ENCODE results near the gene TAB2. TPM values are rescaled to one million over a fixed set of nuclear protein-coding genes. Genes with fewer than 3 reads are reported as not detected.

Gene TAB2
- total RNA-seq, 1 donor from 2014 or later, result 81.8 TPM

DNA sequence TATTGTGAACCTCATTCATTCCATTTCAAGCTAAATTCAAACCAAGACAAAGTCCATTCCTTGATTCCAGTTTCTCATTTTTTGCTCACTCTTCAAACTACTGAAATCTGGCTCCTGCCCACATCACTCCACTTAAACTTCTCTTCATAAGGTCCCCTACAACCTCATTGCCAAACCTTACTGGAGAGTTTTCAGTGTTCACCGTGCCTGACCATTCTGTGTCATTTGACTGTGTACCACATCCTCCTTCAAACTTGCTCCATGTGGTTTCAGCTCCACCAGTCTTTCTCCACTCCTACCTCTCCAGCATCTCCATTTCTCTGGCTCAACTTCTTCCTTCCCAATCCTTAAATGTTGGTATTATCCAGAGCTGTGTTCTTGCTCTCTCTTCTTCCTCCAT is 38.5 kb upstream of the TAB2 start:
- no peak overlapping the region for H3K27ac ChIP-seq (ENCODE audit: low read depth, low read length)
- TF ChIP-seq, protein P1, sequence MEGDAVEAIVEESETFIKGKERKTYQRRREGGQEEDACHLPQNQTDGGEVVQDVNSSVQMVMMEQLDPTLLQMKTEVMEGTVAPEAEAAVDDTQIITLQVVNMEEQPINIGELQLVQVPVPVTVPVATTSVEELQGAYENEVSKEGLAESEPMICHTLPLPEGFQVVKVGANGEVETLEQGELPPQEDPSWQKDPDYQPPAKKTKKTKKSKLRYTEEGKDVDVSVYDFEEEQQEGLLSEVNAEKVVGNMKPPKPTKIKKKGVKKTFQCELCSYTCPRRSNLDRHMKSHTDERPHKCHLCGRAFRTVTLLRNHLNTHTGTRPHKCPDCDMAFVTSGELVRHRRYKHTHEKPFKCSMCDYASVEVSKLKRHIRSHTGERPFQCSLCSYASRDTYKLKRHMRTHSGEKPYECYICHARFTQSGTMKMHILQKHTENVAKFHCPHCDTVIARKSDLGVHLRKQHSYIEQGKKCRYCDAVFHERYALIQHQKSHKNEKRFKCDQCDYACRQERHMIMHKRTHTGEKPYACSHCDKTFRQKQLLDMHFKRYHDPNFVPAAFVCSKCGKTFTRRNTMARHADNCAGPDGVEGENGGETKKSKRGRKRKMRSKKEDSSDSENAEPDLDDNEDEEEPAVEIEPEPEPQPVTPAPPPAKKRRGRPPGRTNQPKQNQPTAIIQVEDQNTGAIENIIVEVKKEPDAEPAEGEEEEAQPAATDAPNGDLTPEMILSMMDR (IDR thresholded peaks at IDR 0.05; ENCODE audit: insufficient read depth, low read depth, low read length), result no peak
- no peak for TF ChIP-seq EZH2 (IDR thresholded peaks at IDR 0.05; ENCODE audit: insufficient read depth, low read length)
- H3K4me3 ChIP-seq (ENCODE audit: insufficient read depth, low read depth, low read length), result no peak overlapping the region
- H3K79me2 ChIP-seq (ENCODE audit: insufficient read depth, low read length), result no peaks in the 10 kb centered on the region
- H3K4me2 ChIP-seq (ENCODE audit: low read length), result no peak overlapping the region
- H3K4me1 ChIP-seq (ENCODE audit: insufficient read depth, low read length), result no peaks in the 10 kb centered on the region
- no peak overlapping the region for H3K9ac ChIP-seq (ENCODE audit: low read length)
- FAIRE-seq (no peak), DNase-seq (ENCODE audit: low read depth) (no peak)
- Mint-ChIP-seq H3K27me3 (ENCODE audit: low read depth, unreplicated experiment) (no peaks in the 10 kb centered on the region), H3K4me1 (ENCODE audit: low read depth, unreplicated experiment) (peaks cover 2% of the 10 kb centered on the region), H3K9me3 (ENCODE audit: unreplicated experiment) (peaks cover 2% of the 10 kb centered on the region), H3K4me3 (ENCODE audit: unreplicated experiment) (no peak overlapping the region), H3K36me3 (ENCODE audit: low read depth, unreplicated experiment) (no peaks in the 10 kb centered on the region), H3K27ac (ENCODE audit: unreplicated experiment) (no peak overlapping the region)
- H3K36me3 ChIP-seq (ENCODE audit: insufficient read depth, low read length), result no peaks in the 10 kb centered on the region
- no peaks in the 10 kb centered on the region for H4K20me1 ChIP-seq (ENCODE audit: insufficient read depth, low read length)
- H2AFZ ChIP-seq (ENCODE audit: low read depth, low read length), result no peak overlapping the region
- H3K9me3 ChIP-seq (ENCODE audit: insufficient read depth, low read depth, low read length), result no peaks in the 10 kb centered on the region
- no peaks in the 10 kb centered on the region for H3K27me3 ChIP-seq (ENCODE audit: insufficient read depth, low read length)

DNA sequence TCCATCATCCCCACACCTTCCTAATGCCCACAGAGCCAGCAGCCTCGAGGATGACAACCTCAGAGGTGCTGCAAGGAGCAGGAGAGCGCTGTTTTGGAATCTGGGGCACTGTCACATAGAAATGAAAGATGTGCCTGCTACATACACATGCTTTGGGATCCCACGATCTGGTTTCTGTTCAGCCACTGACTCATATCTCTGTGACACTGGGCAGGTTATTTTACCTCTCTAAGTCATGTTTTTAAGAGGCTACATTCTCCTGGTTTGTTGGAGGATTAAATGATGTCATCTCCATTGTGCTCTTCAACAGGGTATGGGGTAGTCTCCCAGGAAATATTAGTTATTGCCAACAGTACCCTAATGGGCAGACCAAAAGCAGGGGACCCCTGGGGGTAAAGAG is 32.6 kb upstream of the TAB2 start:
- H3K4me1 ChIP-seq (ENCODE audit: insufficient read depth, low read length), result no peaks in the 10 kb centered on the region
- H3K9ac ChIP-seq (ENCODE audit: low read length), result no peak overlapping the region
- H3K27me3 Mint-ChIP-seq (ENCODE audit: low read depth, unreplicated experiment), result peaks cover 3% of the 10 kb centered on the region
- H3K36me3 ChIP-seq (ENCODE audit: insufficient read depth, low read length), result no peaks in the 10 kb centered on the region
- no peak overlapping the region for H3K27ac ChIP-seq (ENCODE audit: low read depth, low read length)
- H3K27me3 ChIP-seq (ENCODE audit: insufficient read depth, low read length), result no peaks in the 10 kb centered on the region
- no peak overlapping the region for H3K4me3 Mint-ChIP-seq (ENCODE audit: unreplicated experiment)
- no peak overlapping the region for H3K27ac Mint-ChIP-seq (ENCODE audit: unreplicated experiment)
- no peak overlapping the region for H3K4me2 ChIP-seq (ENCODE audit: low read length)
- FAIRE-seq (no peak), DNase-seq (ENCODE audit: low read depth) (no peak)
- H2AFZ ChIP-seq (ENCODE audit: low read depth, low read length), result no peak overlapping the region
- no peaks in the 10 kb centered on the region for H3K79me2 ChIP-seq (ENCODE audit: insufficient read depth, low read length)
- no peaks in the 10 kb centered on the region for H3K9me3 ChIP-seq (ENCODE audit: insufficient read depth, low read depth, low read length)
- H3K4me3 ChIP-seq (ENCODE audit: insufficient read depth, low read depth, low read length), result no peak overlapping the region
- no peaks in the 10 kb centered on the region for H3K36me3 Mint-ChIP-seq (ENCODE audit: low read depth, unreplicated experiment)
- H3K9me3 Mint-ChIP-seq (ENCODE audit: unreplicated experiment), result no peaks in the 10 kb centered on the region
- peaks cover 3% of the 10 kb centered on the region for H3K4me1 Mint-ChIP-seq (ENCODE audit: low read depth, unreplicated experiment)
- TF ChIP-seq EZH2 (IDR thresholded peaks at IDR 0.05; ENCODE audit: insufficient read depth, low read length), result no peak
- TF ChIP-seq, protein P1 (IDR thresholded peaks at IDR 0.05; ENCODE audit: insufficient read depth, low read depth, low read length), result no peak
- H4K20me1 ChIP-seq (ENCODE audit: insufficient read depth, low read length), result no peaks in the 10 kb centered on the region

DNA sequence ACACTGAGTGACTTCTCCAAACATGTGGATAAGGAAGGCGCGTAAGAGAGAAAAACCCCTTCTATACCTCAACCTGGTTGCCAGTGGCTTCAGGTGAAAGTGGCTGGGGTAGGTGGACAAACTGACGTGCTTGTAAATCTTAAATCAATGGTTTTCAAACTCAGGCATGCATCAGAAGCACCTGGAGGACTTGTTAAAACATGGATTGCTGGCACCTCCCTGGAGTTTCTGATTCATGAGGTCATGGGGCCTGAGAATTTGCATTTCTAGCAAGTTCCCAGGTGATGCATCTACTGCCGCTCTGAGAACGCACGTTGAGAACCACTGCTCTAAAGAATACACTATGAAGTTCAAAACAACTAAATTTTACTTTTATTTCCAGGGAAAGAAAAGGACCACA is 31.9 kb upstream of the TAB2 start:
- Histone ChIP-seq H3K27me3 (ENCODE audit: insufficient read depth, low read length) (no peaks in the 10 kb centered on the region), H3K4me2 (ENCODE audit: low read length) (no peak overlapping the region), H3K36me3 (ENCODE audit: insufficient read depth, low read length) (no peaks in the 10 kb centered on the region), H2AFZ (ENCODE audit: low read depth, low read length) (no peak overlapping the region), H3K27ac (ENCODE audit: low read depth, low read length) (no peak overlapping the region), H3K9ac (ENCODE audit: low read length) (no peak overlapping the region), H3K9me3 (ENCODE audit: insufficient read depth, low read depth, low read length) (no peaks in the 10 kb centered on the region), H3K4me1 (ENCODE audit: insufficient read depth, low read length) (no peaks in the 10 kb centered on the region), H4K20me1 (ENCODE audit: insufficient read depth, low read length) (no peaks in the 10 kb centered on the region), H3K79me2 (ENCODE audit: insufficient read depth, low read length) (no peaks in the 10 kb centered on the region), H3K4me3 (ENCODE audit: insufficient read depth, low read depth, low read length) (no peak overlapping the region)
- no peak overlapping the region for H3K4me3 Mint-ChIP-seq (ENCODE audit: unreplicated experiment)
- TF ChIP-seq EZH2 (IDR thresholded peaks at IDR 0.05; ENCODE audit: insufficient read depth, low read length), result no peak
- TF ChIP-seq, protein P1 (IDR thresholded peaks at IDR 0.05; ENCODE audit: insufficient read depth, low read depth, low read length), result no peak
- H3K4me1 Mint-ChIP-seq (ENCODE audit: low read depth, unreplicated experiment), result peaks cover 3% of the 10 kb centered on the region
- no peaks in the 10 kb centered on the region for H3K36me3 Mint-ChIP-seq (ENCODE audit: low read depth, unreplicated experiment)
- H3K27ac Mint-ChIP-seq (ENCODE audit: unreplicated experiment), result no peak overlapping the region
- peaks cover 3% of the 10 kb centered on the region for H3K27me3 Mint-ChIP-seq (ENCODE audit: low read depth, unreplicated experiment)
- FAIRE-seq, result no peak
- H3K9me3 Mint-ChIP-seq (ENCODE audit: unreplicated experiment), result no peaks in the 10 kb centered on the region
- no peak for DNase-seq (ENCODE audit: low read depth)
